A549 treated with GW870086 at 1 μM for 4 hours (cell line): ENCODE results near the gene CHST13. TPM values are rescaled to one million over a fixed set of nuclear protein-coding genes. Genes with fewer than 3 reads are reported as not detected.

Source experiments
- total RNA-seq: library from RNA; stranded (reverse); fragments of 200-300 nt; extraction: Qiagen RNA extraction; gene quantifications from 5 replicates; pipeline ENCODE4 v1.2.3, GENCODE V29; 2022; ENCODE audit warnings: low read depth

The CHST13 gene, protein sequence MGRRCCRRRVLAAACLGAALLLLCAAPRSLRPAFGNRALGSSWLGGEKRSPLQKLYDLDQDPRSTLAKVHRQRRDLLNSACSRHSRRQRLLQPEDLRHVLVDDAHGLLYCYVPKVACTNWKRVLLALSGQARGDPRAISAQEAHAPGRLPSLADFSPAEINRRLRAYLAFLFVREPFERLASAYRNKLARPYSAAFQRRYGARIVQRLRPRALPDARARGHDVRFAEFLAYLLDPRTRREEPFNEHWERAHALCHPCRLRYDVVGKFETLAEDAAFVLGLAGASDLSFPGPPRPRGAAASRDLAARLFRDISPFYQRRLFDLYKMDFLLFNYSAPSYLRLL
- total RNA-seq, result 0.41 to 1.5 TPM (median 0.88 TPM) in 5 replicates

DNA sequence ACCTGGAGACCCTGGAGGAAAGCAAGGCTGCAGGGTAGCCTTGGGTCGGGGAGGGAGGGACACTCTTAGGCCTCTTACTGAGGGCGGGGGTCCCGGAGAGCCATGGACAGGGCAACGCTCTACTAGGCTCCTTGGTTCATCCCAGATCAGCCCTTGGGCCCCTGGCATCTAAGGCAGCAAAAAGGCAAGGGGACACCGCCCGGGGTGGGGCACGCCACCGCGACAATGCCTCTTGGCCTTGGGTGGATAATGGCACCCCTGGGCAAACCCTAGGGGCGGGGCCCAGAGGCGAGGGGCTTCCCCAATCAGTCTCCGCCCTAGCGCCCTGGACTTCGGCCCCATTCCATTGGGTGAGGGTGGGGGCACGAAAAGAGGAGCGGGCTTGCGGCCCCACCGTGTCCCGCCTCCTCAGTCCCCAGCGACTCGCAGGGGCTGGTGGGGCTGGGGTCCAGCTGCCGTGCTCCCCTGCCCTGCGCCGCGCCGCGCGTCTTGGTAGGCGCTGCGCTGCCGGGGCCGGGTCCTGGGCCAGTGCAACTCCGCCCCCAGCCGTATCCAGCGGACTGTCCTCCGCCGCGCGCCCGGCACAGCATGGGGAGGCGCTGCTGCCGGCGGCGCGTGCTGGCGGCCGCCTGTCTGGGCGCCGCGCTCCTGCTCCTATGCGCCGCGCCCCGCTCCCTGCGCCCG lies at the start of gene CHST13:
TSS of gene CHST13 (plus strand) at position 411 of the 684 bp plus-strand sequence. CDS start at position 589, 178 bp downstream.

DNA sequence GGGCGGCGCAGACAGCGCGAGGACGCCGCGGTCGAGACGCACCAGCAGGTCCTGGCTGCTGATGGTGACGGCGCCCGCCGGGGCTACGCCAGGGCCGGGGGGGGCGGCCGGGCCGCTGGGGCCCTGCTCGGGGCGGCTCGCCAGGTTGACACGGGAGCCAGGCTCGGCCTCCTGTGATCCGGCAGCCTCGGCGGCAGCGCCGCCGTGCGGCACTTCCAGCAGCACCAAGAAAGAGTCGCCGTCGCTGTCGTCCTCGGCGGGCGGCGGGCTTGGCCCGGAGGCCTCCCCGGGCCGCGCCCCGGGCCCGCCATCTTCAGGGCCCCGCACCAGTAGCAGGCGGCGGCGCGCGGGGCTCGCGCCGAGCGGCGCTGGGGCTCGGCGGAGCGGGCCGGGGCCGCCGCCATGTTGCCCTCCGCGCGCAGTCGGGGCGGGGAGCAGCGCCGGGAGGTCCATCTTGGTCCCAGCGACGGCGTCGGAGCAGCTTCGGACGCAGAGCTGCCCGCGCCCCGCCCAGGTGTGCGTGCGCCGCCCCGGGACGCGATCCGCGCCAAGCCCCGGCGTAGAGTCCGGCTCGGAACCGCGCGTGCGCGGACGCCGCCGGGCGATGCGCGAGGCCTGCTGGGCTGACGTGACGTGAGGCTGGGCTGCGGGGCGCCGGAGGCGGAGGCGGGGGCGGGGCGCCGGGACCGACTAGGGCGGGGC lies 48.4 kb upstream of the CHST13 start, which contains the start of gene ZXDC:
TSS of gene ZXDC (minus strand) at position 479 of the 702 bp plus-strand sequence. CDS start at position 453, 26 bp downstream.

DNA sequence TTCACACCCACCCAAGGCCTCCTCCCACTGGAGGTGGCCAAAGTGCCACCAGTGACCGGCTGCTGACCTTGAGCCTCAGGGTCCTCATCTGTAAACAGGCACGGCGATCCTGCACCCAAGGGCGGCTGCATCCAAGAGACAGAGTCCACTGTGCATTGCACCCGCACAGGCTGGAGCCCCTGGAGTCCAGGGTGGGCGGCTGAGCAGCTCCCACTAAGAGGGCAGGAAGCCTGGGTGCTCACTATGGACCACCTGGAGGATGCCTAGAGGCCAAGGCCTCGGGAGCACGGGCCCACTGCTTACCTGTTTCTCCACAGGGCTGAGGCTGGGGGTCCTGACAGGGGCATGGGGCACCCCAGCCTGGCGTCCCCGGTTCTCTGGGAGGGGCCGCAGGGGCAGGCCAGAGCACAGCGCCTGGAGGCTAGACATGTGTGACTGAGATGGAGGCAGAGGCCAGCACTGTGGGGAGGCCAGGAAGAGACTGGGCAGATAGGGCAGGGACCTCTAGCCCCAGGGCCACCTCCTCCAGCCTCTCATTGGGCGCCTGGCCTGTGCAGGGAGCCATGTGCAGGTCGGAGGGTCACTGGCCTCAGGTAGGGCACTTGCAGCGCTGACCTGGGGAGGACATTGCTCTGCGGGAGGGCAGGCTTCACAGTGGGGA lies 6.5 kb upstream of the CHST13 start, which contains the start of gene UROC1:
TSS of gene UROC1 (minus strand) at position 483 of the 661 bp plus-strand sequence. CDS start at position 429, 54 bp downstream.

DNA sequence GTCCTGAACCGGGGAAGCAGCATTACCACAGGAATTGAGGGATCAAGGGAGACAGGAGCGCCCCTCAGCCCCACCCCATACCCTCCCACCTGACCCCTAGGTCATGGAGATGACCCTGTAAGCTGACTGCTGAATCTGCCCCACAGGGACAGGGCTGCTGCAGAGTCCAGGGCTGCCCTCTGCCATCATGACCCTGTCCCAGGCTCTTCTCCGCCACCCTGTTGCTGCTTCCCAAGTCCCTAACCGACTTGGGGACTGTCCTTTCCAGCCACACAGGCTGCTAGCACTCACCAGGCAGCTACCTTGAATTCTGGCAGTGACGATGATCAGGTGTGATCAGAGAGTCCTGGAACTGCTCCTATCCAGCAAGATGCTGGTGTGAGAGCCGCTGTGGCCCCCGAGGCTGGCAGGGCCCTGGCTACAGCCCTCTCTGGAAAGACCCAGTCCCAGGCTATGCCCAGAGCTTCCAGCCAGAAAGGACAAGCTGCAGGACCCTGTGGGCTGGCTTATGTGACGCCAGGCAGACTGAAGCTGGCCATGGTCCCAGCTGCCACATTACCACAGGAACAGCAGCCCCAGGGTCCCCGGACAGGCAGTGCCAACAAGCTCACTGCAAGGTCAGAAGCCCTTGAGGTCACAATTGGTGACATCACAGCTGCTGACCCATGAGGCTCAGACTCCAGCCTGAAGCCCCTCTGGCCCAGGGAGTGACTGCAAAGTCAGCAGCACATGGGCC lies 34.5 kb downstream of the CHST13 start, which contains the start of gene C3orf22:
TSS of gene C3orf22 (minus strand) at position 597 of the 736 bp plus-strand sequence. CDS start 5,542 bp downstream, outside the sequence.

Other genes with a start within 250 kb of the CHST13 start
- 0.21 to 0.65 TPM (median 0.27 TPM) in 5 replicates for gene KLF15, start 166.7 kb upstream of the CHST13 start, total RNA-seq
- not detected in 5 replicates for gene CFAP100, start 129.2 kb upstream of the CHST13 start, total RNA-seq
- 7.5 to 9.2 TPM (median 8.1 TPM) in 5 replicates for gene ZXDC, start 48.3 kb upstream of the CHST13 start, total RNA-seq
- not detected in 5 replicates for gene UROC1, start 6.4 kb upstream of the CHST13 start, total RNA-seq
- gene C3orf22, start 34.8 kb downstream of the CHST13 start, total RNA-seq, result not detected in 5 replicates
- 5.7 to 7.3 TPM (median 6.5 TPM) in 5 replicates for gene TXNRD3, start 131.0 kb downstream of the CHST13 start, total RNA-seq
- 16.8 to 23.0 TPM (median 19.4 TPM) in 5 replicates for gene CHCHD6, start 180.1 kb downstream of the CHST13 start, total RNA-seq